HT-29 (cell line): ENCODE results near the gene INO80. TPM values are rescaled to one million over a fixed set of nuclear protein-coding genes. Genes with fewer than 3 reads are reported as not detected.
A peak's percentile ranks its signal among the peaks of the same experiment; 100 is the strongest.
"Not testable (repeated sequence)": the region's sequence is repeated elsewhere in the genome, so short reads cannot be mapped to it uniquely, and the experiment has no call there.

Experiments
- DNase-seq: peaks from one replicate; pipeline ENCODE4 v3.0.0-alpha.2; 2015; ENCODE audit warnings: low spot score
- total RNA-seq: library from RNA; depleted of rRNA; stranded (reverse); fragments of >200 nt; shearing (Covaris generic); gene quantifications from 2 replicates; pipeline ENCODE4 v1.2.3, GENCODE V29; 2014

INO80 gene
- total RNA-seq, 1 experiment from 2014 or later, result 66.9 TPM

DNA sequence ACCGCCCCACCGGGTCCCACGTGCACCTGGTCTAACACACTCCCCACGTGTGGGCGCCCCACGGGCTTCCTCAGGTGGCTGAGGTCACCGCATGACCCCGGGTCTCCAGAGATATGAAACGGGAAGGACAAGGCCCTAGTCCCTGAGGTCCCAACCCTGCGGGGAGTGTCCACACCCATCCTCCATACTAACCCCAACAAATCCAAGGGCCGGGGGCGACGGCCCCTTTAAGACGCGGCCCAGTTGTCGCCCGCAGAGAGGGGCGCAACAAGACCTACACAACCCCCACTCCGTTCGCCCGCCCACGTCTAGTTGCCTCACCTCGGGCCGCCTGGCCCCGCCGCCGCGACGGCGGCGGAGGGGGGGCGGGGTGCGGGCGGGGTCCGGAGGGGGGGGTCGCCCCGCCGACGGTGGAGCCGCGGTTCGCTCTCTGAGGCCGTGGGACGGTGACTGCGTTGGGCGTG, 396 bp downstream of the INO80 start:
- DNase-seq, result no peak

GRCh38 chr15:41115161-41115651, 874 bp downstream of the INO80 start:
- peak; percentile 75 for DNase-seq

DNA sequence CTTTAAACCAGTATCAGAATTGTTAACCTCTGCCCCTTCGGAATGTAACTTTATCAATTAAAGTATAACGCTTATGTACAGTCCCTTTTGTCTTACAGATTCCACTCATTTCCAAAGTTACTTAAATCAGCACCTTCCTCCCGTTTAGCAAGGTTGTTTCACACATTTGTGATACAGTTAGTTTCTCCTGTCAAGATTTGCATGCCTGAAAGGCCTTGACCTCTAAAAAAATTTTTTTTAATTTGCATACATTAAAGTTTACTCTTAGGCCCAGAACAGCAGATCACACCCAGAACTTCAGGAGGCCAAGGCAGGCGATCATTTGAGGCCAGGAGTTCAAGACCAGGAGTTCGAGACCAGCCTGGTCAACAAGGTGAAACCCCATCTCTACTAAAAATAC, 9.1 kb downstream of the INO80 start:
- DNase-seq, result no peak

GRCh38 chr15:41105348-41106334, 10.4 kb downstream of the INO80 start:
- DNase-seq, result no peak

GRCh38 chr15:41104234-41104633, 11.8 kb downstream of the INO80 start:
- DNase-seq, result no peak

- no peak for DNase-seq
These were observed 13.2 kb downstream of the INO80 start for GRCh38 chr15:41102854-41103253.

GRCh38 chr15:41096178-41096577, 19.9 kb downstream of the INO80 start:
- no peak for DNase-seq

DNA sequence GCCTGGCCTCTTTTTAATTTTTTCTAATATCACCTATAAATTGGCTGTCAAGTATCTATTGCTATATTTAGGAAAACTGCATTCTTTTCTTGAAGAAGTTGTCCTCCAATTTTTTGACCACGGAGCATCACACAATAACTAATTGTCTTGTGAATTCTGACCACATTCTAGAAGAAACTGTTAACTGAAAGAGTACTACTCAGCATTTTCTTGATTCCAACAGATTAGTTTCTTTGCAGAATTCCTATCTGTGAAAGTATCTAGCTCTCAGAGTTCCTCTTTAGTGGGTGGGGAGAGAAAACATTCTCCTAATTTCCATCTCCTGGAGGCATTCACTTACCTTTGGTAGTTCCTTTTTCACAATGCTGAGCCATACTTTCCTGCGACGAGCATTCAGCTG, 31.1 kb downstream of the INO80 start:
- DNase-seq, result no peak

DNA sequence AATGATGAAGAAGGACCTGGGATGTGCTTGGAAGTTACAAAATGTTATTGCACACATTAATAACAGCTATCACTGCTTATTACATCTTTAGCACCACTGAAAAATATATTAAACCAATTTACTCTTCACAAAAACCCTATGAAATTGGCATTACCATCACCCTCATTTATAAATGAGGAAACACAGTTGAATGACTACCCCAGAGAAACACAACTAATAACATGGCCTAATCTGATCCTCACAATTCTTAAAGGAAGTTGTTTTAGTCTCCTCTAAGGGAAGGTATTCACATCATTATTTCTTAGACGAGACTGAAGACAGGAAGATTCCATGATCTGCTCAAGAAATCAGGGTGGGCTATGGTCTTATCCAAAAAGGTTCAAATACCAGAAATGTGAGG, 35.9 kb downstream of the INO80 start:
- no peak for DNase-seq

GRCh38 chr15:41079717-41080116, 36.4 kb downstream of the INO80 start:
- no peak for DNase-seq

DNA sequence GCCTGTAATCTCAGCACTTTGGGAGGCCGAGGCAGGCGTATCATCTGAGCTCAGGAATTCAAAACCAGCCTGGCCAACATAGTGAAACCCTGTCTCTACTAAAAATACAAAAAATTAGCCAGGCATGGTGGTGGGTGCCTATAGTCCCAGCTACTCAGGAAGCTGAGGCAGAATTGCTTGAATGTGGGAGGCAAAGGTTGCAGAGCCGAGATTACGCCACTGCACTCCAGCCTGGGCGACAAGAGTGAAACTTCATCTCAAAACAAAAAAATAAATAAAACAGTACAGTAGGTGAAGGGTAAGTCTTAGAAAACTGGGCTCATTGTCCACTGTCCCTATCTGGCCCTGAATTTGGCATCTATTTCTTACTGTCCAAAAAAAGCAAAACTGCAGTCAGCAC, 37.2 kb downstream of the INO80 start:
- not testable (repeated sequence) for DNase-seq

- no peak for DNase-seq
These were observed 38.0 kb downstream of the INO80 start for GRCh38 chr15:41078125-41078524.

DNA sequence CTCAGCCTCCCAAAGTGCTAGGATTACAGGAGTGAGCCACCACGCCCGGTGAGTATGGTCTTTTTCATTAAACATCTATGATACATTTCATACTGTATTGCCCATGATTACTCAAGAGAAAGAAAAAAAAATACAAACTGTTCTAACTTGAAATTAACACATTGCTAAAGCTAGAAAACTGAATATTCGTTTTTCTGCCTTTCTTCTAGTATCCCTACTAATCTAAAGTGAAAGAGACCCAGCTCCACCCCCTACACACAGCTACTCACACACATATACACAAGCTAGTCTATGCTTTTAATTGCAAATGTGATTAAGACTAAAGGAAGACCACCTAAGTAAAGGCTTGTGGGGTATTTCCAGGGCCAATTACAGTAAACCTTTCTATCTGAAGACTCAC, 43.1 kb downstream of the INO80 start:
- DNase-seq, result no peak

GRCh38 chr15:41072013-41072412, 44.1 kb downstream of the INO80 start:
- DNase-seq, result no peak

DNA sequence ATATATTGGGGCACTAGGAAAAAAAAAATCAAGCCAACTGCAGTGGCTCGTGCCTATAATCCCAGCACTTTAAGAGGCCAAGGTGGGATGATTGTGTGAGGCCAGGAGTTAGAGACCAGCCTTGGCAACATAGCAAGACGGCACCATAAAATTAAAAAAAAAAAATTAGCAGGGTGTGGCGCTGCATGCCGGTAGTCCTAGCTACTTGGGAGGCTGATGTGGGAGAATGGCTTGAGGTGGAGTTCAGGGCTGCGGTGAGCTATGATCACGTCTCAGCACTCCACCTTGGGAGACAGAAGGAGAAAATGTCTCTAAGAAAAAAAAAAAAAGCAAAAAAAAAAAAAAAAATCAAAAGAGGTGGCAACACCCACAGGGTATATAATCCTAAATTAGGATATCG, 49.6 kb downstream of the INO80 start:
- no peak for DNase-seq

- no peak for DNase-seq
These were observed 54.4 kb downstream of the INO80 start for GRCh38 chr15:41061667-41062066.

DNA sequence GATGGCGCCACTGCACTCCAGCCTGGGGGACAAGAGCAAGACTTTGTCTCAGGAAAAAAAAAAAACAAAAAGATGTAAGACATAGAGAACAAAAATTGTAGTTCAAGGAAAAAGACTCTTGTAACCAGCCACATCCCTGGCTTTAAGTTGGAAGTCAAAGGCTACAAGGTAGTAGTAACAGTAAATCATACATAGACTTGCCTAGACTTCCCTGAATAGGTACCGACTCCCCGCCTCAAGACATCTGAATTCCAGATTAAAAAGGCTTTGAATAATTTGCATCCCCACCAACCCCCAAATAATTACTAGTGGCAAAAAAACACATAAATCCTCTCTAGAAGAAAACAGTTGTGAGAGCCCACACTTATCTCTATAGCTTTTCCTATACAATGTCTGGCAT, 55.6 kb downstream of the INO80 start:
- no peak for DNase-seq

DNA sequence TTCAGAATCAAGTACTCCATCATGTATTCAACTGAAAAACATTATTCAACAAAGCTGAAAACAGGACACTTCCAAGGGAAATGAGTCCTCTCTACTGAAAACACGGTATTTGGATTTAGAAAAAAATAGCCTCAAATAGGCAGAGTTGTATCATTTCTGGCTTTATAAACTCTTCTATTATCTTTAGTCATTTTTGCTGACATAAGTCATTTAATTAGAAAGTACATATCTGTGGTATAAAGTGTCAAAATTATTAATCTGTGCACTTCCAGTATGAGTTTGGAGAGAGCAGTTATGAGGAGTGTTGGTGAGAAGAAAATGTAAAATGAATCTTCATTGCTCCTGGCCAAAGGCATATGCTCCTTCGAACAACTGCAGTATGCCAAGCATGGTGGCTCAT, 59.3 kb downstream of the INO80 start:
- no peak for DNase-seq

GRCh38 chr15:41055706-41056105, 60.4 kb downstream of the INO80 start:
- DNase-seq, result no peak

- no peak for DNase-seq
These were observed 64.9 kb downstream of the INO80 start for GRCh38 chr15:41051139-41051538.

GRCh38 chr15:41048852-41049251, 67.2 kb downstream of the INO80 start:
- DNase-seq, result no peak

DNA sequence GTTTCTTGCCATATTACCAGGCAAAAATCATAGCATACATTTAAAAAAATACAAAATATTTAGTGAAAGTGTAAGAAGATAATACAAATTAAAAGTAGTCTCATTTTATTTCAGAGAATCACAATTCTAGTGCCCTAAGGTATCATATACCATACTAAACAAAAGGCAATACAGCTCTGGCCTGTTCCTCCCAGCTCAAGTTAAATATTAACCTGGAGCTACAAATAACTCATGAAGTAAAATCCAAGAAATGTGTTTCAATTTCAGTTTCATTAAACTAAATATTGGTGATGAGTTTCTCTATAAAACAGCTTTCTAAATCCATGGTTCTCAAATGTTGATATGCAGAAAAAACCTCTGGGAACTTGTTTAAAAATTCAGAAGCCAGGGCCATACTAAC, 67.7 kb downstream of the INO80 start:
- DNase-seq, result peak; percentile 12

DNA sequence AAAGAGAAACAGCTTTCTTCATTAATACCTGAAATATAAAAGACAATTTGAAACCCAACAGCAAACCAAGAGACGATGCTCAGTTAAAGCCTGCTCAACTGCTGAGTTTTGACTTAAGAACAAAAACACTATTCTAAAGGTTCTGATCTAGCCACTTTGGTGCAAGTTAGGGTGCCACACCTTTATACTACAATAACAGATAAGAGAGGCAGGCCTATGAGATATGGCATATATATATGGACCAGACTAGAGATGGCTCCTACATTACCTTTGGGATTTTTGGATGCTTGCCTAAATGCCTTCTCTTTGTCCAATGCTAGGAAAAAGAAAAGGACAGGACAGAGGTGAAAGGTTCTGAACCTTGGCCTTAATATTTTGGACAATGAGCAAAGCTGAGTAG, 68.6 kb downstream of the INO80 start:
- no peak for DNase-seq
